Keratinocyte (primary cell): Measurements from ENCODE around the gene FBXO9. TPM values are rescaled to one million over a fixed set of nuclear protein-coding genes. Genes with fewer than 3 reads are reported as not detected.

Source experiments
- DNase-seq: peaks from one replicate; pipeline ENCODE4 v3.0.0-alpha.2; 2011; ENCODE audit warnings: low read depth, missing footprints, low spot score
- FAIRE-seq: peaks from 2 replicates; lab custom pipeline; 2011; peaks lifted over from hg19 to GRCh38; lab: Jason Lieb, UNC
- H2AFZ ChIP-seq: 2 replicates; pipeline ENCODE4 v1.6.0; 2012; ENCODE audit warnings: low read length, control low read depth, inconsistent platforms; ENCODE audit not compliant: control insufficient read depth
- H3K27ac ChIP-seq: 2 replicates; pipeline ENCODE4 v1.5.1; 2011; ENCODE audit warnings: low read length; ENCODE audit not compliant: control insufficient read depth, insufficient read depth
- H3K27me3 ChIP-seq: 3 replicates; pipeline ENCODE4 v1.6.0; 2011; ENCODE audit warnings: low read length; ENCODE audit not compliant: control insufficient read depth, insufficient read depth; ENCODE audit errors: extremely low read depth
- H3K36me3 ChIP-seq, 2 experiments: 2 replicates in 1 of 2; 3 replicates in 1 of 2; pipeline ENCODE4 v1.5.1; 2011; ENCODE audit warnings: low read length in 2 of 2, mild to moderate bottlenecking in 1 of 2; ENCODE audit not compliant: control insufficient read depth in 2 of 2, insufficient read depth in 2 of 2; ENCODE audit errors: extremely low read depth in 1 of 2
- H3K4me1 ChIP-seq: 3 replicates; pipeline ENCODE4 v1.5.1; 2011; ENCODE audit warnings: low read length; ENCODE audit not compliant: control insufficient read depth, insufficient read depth; ENCODE audit errors: extremely low read depth
- H3K4me2 ChIP-seq: 3 replicates; pipeline ENCODE4 v1.6.0; 2011; ENCODE audit warnings: low read depth, low read length; ENCODE audit not compliant: control insufficient read depth, insufficient read depth; ENCODE audit errors: extremely low read depth
- H3K4me3 ChIP-seq, 3 experiments: fragments of 200-600 bp in 1 of 3; sonication (generic) in 1 of 3; 2 replicates in 2 of 3; 3 replicates in 1 of 3; pipeline ENCODE4 v1.5.1; 2011 to 2016; ENCODE audit warnings: low read length in 3 of 3, mild to moderate bottlenecking in 3 of 3, control low read depth in 2 of 3, inconsistent platforms in 1 of 3, low read depth in 1 of 3, mixed read lengths in 1 of 3, mixed run types in 1 of 3, moderate library complexity in 1 of 3; ENCODE audit not compliant: control insufficient read depth in 2 of 3, insufficient read depth in 2 of 3; ENCODE audit errors: extremely low read depth in 1 of 3
- H3K79me2 ChIP-seq: 2 replicates; pipeline ENCODE4 v1.6.0; 2012; ENCODE audit warnings: low read length; ENCODE audit not compliant: control insufficient read depth, insufficient read depth
- H3K9ac ChIP-seq: 3 replicates; pipeline ENCODE4 v1.6.0; 2011; ENCODE audit warnings: low read length; ENCODE audit not compliant: control insufficient read depth, insufficient read depth; ENCODE audit errors: extremely low read depth
- H3K9me1 ChIP-seq: 3 replicates; pipeline ENCODE4 v1.6.0; 2011; ENCODE audit warnings: low read length; ENCODE audit not compliant: control insufficient read depth, insufficient read depth; ENCODE audit errors: extremely low read depth
- H3K9me3 ChIP-seq: 2 replicates; pipeline ENCODE4 v1.5.1; 2012; ENCODE audit warnings: low read depth, low read length; ENCODE audit not compliant: control insufficient read depth
- H4K20me1 ChIP-seq: 3 replicates; pipeline ENCODE4 v1.6.0; 2011; ENCODE audit warnings: low read length; ENCODE audit not compliant: control insufficient read depth, insufficient read depth; ENCODE audit errors: extremely low read depth
- EZH2 ChIP-seq: IDR thresholded peaks from one replicate; pipeline ENCODE4 v1.6.1; 2012; ENCODE audit warnings: inconsistent platforms, mild to moderate bottlenecking, low read length, moderate library complexity
- dilution Hi-C: fragments of 300-500 bp; cut with MboI; formaldehyde crosslinking; loops from one replicate; pipeline ENCODE4 v1.7.0; 2020; ENCODE audit warnings: low sequenced_read_pairs; ENCODE audit not compliant: extremely low pct_ligation_motif_present
- polyA plus RNA-seq, 5 experiments: library from polyadenylated mRNA; depleted of rRNA in 3 of 5; stranded (reverse) in 3 of 5; stranded (forward) in 1 of 5; unstranded in 1 of 5; fragments of >200 nt; gene quantifications; 1 replicate in 1 of 5; 2 replicates in 3 of 5; 3 replicates in 1 of 5; pipeline versions ENCODE4 v1.2.1 to v1.2.3, GENCODE V29; 2011 to 2012; ENCODE audit warnings: missing spikeins in 2 of 5, low read depth in 1 of 5, low replicate concordance in 1 of 5
- TF ChIP-seq, protein P1 (sequence below), 3 experiments: IDR thresholded peaks in 1 of 3; conservative IDR thresholded peaks in 1 of 3; optimal IDR thresholded peaks in 1 of 3; 2 replicates in 2 of 3; 3 replicates in 1 of 3; pipeline versions ENCODE3 to v1.5.1; 2011; ENCODE audit warnings: low read length in 3 of 3, mild to moderate bottlenecking in 3 of 3, moderate library complexity in 2 of 3, control low read depth in 1 of 3, inconsistent platforms in 1 of 3; ENCODE audit not compliant: insufficient read depth in 2 of 3; ENCODE audit errors: extremely low read depth in 1 of 3

Gene FBXO9
- polyA plus RNA-seq, 1 donor (not counting 4 experiments of a cell fraction or from before 2014, with no cell fraction given), result 71.8 TPM

DNA sequence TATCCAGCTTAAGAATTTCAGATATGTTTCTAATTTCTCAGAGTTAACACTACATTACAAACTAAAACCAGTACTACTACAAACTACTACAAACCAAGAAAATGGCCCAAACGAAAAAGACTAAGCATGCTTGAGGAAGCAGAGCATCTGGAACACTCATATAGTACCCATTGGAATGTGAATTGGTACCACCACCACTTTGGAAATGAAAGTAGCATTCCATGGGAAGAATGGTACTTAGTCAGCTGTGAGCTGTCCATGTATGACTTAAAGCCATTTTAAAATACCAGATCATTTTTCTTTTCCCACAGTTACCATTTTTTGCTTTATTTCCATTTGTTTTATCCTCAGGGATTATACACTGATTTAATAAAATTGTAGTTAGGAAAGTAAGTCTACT lies 30.5 kb downstream of the FBXO9 start:
- H3K9me1 ChIP-seq, result no peaks in the 10 kb centered on the region
- TF ChIP-seq EZH2, result no peak
- TF ChIP-seq, protein P1, sequence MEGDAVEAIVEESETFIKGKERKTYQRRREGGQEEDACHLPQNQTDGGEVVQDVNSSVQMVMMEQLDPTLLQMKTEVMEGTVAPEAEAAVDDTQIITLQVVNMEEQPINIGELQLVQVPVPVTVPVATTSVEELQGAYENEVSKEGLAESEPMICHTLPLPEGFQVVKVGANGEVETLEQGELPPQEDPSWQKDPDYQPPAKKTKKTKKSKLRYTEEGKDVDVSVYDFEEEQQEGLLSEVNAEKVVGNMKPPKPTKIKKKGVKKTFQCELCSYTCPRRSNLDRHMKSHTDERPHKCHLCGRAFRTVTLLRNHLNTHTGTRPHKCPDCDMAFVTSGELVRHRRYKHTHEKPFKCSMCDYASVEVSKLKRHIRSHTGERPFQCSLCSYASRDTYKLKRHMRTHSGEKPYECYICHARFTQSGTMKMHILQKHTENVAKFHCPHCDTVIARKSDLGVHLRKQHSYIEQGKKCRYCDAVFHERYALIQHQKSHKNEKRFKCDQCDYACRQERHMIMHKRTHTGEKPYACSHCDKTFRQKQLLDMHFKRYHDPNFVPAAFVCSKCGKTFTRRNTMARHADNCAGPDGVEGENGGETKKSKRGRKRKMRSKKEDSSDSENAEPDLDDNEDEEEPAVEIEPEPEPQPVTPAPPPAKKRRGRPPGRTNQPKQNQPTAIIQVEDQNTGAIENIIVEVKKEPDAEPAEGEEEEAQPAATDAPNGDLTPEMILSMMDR (optimal IDR thresholded peaks at IDR 0.05 in 1 of 3, IDR thresholded peaks at IDR 0.05 in 1 of 3, conservative IDR thresholded peaks at IDR 0.05 in 1 of 3; ENCODE audit: extremely low read depth in 1 of 3, insufficient read depth in 2 of 3, low read length in 3 of 3), result no peak
- no peak overlapping the region for H2AFZ ChIP-seq
- no peak overlapping the region for H3K9ac ChIP-seq
- no peaks in the 10 kb centered on the region for H3K27me3 ChIP-seq
- dilution Hi-C loops, result no loop called here
- H3K4me1 ChIP-seq, result no peaks in the 10 kb centered on the region
- no peak overlapping the region for H3K4me3 ChIP-seq
- no peak overlapping the region for H3K27ac ChIP-seq
- no peak for DNase-seq
- no peaks in the 10 kb centered on the region for H3K9me3 ChIP-seq
- H4K20me1 ChIP-seq, result no peaks in the 10 kb centered on the region
- H3K36me3 ChIP-seq, result peaks cover 28% of the 10 kb centered on the region in 2 experiments
- FAIRE-seq, result no peak
- no peak overlapping the region for H3K4me2 ChIP-seq
- H3K79me2 ChIP-seq, result no peaks in the 10 kb centered on the region

DNA sequence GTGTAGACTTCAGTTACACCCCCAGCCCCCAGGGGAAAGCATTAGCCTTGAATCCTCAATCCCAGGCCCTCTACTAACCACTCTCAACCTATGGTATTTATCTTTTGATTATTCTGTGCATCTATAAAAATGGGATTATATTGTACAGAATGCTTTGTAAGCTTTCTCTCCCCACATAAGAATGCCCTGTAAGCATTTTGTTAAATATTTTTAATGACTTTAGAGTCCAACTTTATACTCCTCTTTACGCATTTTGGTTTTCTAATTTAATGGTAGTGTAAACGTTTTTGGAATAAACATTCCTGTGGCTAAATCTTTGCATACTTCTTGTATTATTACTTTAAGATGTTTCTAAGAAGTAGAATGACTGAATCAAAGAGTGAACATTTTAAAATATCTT lies 35.4 kb downstream of the FBXO9 start:
- Histone ChIP-seq H3K27me3 (no peaks in the 10 kb centered on the region), H3K9me3 (no peaks in the 10 kb centered on the region), H3K4me3 (no peak overlapping the region), H3K4me2 (no peak overlapping the region), H3K9ac (no peak overlapping the region), H3K4me1 (no peaks in the 10 kb centered on the region), H3K27ac (no peak overlapping the region), H3K36me3 (peaks cover 20 to 21% of the 10 kb centered on the region in 2 experiments), H3K9me1 (no peaks in the 10 kb centered on the region), H3K79me2 (no peaks in the 10 kb centered on the region), H2AFZ (no peak overlapping the region), H4K20me1 (no peaks in the 10 kb centered on the region)
- FAIRE-seq, result no peak
- no peak for DNase-seq
- no peak for TF ChIP-seq EZH2
- TF ChIP-seq, protein P1 (optimal IDR thresholded peaks at IDR 0.05 in 1 of 3, IDR thresholded peaks at IDR 0.05 in 1 of 3, conservative IDR thresholded peaks at IDR 0.05 in 1 of 3; ENCODE audit: extremely low read depth in 1 of 3, insufficient read depth in 2 of 3, low read length in 3 of 3), result no peak
- dilution Hi-C loops, result no loop called here
